Stimulated activated effector memory CD8-positive, alpha-beta T cell treated with anti-CD3 and anti-CD28 coated beads, Interleukin-12 subunit alpha, Interleukin-12 subunit beta, amount 100 ng/mL, for 72 hours (primary cell): Measurements from ENCODE around the gene SPSB4.
"Not testable (repeated sequence)": the region's sequence is repeated elsewhere in the genome, so short reads cannot be mapped to it uniquely, and the experiment has no call there.

ENCODE experiments used
- ATAC-seq: fragments of 150-1000 bp; cut with Tn5 transposase; 2 replicates; pipeline ENCODE4 v1.10.0; 2021
- DNase-seq, 2 donors: peaks; one replicate each; pipeline ENCODE4 v3.0.0; 2021 to 2022; ENCODE audit warnings: low spot score in 2 of 2
- H3K27ac Mint-ChIP-seq: one replicate; pipeline ENCODE4 v1.8.0; 2022; ENCODE audit warnings: mild to moderate bottlenecking, mixed read lengths
- H3K36me3 Mint-ChIP-seq: one replicate; pipeline ENCODE4 v1.8.0; 2022; ENCODE audit warnings: mild to moderate bottlenecking, mixed read lengths
- H3K4me1 Mint-ChIP-seq: one replicate; pipeline ENCODE4 v1.8.0; 2022; ENCODE audit warnings: mixed read lengths
- H3K4me3 Mint-ChIP-seq: one replicate; pipeline ENCODE4 v1.8.0; 2022; ENCODE audit warnings: mild to moderate bottlenecking, mixed read lengths
- H3K9me3 Mint-ChIP-seq: one replicate; pipeline ENCODE4 v1.8.0; 2022; ENCODE audit warnings: mixed read lengths

The SPSB4 gene

GRCh38 chr3:141110322-141110721 is 59.2 kb downstream of the SPSB4 start:
- DNase-seq (no peak), ATAC-seq (no peak)
- no peaks in the 10 kb centered on the region for H3K9me3 Mint-ChIP-seq
- no peaks in the 10 kb centered on the region for H3K36me3 Mint-ChIP-seq
- H3K27ac Mint-ChIP-seq: no peak overlapping the region
- no peaks in the 10 kb centered on the region for H3K4me1 Mint-ChIP-seq
- H3K4me3 Mint-ChIP-seq: no peak overlapping the region

DNA sequence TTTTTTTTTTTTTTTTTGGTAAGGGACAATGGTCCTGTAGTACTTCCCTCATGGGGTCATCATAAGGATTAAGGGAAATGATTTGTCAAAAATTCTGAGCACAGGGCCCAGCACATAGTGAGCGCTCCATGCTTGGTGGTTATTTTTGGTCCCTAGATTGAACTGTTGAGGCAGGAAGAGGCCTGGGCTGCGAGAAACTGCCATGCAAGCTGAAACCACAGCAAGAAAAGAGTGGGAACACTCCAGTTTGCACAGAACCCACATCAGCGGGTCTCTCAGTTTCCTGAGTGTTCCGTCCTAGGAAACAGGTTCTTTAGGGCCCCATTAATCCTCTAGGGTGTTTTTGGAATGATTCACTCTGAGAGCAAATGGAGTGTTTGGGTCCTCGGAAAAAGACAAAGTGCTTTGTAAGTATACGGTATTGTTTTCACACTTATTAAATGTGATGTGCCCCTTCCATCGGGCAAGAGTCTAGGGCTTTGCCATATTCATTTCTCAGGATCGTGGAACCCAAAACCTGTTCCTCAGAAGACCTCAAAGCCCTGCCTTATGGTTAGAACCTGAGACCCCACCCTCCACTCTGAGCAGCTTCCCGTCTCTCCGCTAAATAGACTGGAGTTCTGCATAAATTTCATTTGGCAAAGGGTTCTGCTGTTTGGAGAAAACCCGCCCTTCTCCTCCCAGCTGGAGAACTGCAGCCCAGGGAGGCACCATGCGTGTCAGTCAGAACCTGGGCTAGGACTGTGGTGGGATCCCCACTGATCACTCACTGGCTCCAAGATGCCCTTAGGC is 60.4 kb downstream of the SPSB4 start:
- H3K4me1 Mint-ChIP-seq: no peaks in the 10 kb centered on the region
- no peak overlapping the region for H3K27ac Mint-ChIP-seq
- H3K36me3 Mint-ChIP-seq: no peaks in the 10 kb centered on the region
- H3K4me3 Mint-ChIP-seq: no peak overlapping the region
- ATAC-seq (no peak), DNase-seq (no peak)
- H3K9me3 Mint-ChIP-seq: no peaks in the 10 kb centered on the region

DNA sequence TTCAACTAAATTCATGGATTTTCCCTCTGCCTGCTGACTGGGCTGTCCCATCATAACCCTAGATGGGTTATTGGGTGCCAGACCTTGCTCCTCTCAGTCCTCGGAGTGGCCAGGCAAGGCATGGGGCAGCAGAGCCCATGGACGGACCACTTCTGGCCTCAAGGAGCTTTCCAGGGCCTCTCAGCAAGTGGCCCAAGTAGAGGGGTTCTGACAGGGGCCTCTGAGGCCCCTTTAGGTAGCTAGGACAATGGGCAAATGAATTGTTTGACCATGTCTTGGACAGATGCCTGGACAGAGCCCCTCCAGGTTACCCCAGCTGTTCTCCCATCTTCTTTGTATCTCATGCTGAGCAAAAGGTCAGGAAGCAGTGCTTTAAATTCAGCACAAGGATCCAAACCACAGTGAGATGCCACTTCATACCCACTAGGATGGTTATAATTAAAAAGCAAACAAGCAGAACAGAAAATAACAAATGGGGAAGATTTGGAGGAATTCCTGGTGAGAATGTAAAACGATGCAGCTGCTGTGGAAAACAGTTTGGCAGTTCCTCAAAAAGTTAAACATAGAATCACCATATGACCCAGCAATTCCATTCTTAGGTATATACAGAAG is 61.6 kb downstream of the SPSB4 start:
- no peak for DNase-seq
- ATAC-seq: no peak
- H3K4me1 Mint-ChIP-seq: no peaks in the 10 kb centered on the region
- no peaks in the 10 kb centered on the region for H3K36me3 Mint-ChIP-seq
- H3K9me3 Mint-ChIP-seq: no peaks in the 10 kb centered on the region
- no peak overlapping the region for H3K27ac Mint-ChIP-seq
- no peak overlapping the region for H3K4me3 Mint-ChIP-seq

DNA sequence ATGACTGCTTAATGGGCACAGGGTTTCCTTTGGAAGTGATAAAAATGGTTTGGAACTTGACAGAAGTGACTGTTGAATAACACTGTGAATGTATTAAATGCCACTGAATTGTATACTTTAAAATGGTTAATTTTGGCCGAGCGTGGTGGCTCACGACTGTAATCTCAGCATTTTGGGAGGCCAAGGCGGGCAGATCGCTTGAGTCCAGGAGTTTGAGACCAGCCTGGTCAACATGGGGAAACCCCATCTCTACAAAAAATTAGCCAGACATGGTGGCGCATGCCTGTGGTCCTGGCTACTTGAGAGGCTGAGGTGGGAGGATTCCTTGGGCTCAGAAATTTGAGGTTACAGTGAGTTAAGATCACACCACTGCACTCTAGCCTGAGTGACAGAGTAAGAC is 62.5 kb downstream of the SPSB4 start:
- not testable (repeated sequence) for H3K4me1 Mint-ChIP-seq, ATAC-seq, H3K9me3 Mint-ChIP-seq, DNase-seq, H3K4me3 Mint-ChIP-seq, H3K27ac Mint-ChIP-seq, H3K36me3 Mint-ChIP-seq

GRCh38 chr3:141114179-141114745 is 63.1 kb downstream of the SPSB4 start:
- no peak overlapping the region for H3K27ac Mint-ChIP-seq
- no peak overlapping the region for H3K4me3 Mint-ChIP-seq
- no peaks in the 10 kb centered on the region for H3K4me1 Mint-ChIP-seq
- DNase-seq (no peak), ATAC-seq (no peak)
- H3K9me3 Mint-ChIP-seq: no peaks in the 10 kb centered on the region
- H3K36me3 Mint-ChIP-seq: no peaks in the 10 kb centered on the region

GRCh38 chr3:141114816-141115460 is 63.8 kb downstream of the SPSB4 start:
- no peaks in the 10 kb centered on the region for H3K36me3 Mint-ChIP-seq
- no peak overlapping the region for H3K27ac Mint-ChIP-seq
- DNase-seq (no peak), ATAC-seq (no peak)
- H3K9me3 Mint-ChIP-seq: no peaks in the 10 kb centered on the region
- H3K4me3 Mint-ChIP-seq: no peak overlapping the region
- H3K4me1 Mint-ChIP-seq: no peaks in the 10 kb centered on the region

DNA sequence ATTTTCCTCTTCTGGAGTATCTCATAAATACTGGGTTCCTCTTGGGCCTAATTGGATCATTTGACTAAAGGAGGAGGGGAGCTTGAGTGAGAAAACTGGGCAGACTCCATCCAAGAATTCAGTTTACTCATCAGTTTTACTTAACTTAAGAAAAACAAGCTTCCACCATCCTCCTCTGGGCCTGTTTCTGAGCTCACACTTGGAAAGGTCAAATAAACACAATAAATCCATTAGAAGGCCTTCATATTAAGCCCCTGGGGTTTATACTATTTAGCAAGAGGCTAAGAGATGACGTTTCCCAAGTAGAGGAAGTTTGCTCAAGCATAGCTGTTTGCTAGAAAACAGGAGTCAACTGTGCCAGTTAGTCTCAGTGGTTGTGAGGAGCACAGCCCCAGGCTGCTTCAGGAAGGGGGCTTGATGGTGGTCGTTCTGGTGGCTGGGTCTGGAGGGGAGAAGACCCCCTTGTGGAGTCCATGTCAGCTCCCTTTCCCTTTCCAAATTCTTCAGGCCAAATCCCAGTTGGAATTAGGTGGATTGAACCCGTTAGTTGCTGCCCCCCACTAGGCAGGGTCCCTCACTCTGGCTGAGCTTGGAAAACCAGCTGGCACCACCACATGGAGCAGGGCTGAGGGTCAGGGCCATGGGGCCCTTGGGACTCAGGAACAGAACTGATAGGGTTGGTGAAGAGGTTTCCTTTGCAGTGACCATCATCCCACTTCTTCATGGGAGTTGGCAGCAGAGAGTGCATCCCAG is 64.8 kb downstream of the SPSB4 start:
- Mint-ChIP-seq H3K4me3 (no peak overlapping the region), H3K27ac (no peak overlapping the region), H3K36me3 (no peaks in the 10 kb centered on the region), H3K4me1 (no peaks in the 10 kb centered on the region), H3K9me3 (no peaks in the 10 kb centered on the region)
- ATAC-seq (no peak), DNase-seq (no peak)

DNA sequence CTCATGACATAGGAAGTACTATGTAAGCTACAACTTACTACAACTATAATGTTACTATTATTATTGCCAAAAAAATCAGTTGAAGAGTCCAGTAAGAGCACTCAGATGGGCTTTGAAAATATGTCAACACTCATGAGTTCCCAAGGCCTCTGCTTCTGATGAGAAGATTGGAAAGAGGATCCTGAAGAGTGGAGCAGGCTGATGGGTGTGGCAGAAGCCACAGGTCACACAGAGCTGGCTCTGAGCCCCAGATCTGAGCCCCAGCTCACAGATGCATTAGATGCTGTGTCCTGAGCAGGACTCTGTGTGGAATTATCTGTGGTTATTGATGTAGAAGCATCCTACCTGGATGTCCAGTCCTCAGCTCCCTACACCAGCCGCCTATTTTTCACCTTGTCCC is 65.6 kb downstream of the SPSB4 start:
- H3K4me1 Mint-ChIP-seq: no peaks in the 10 kb centered on the region
- DNase-seq (no peak), ATAC-seq (no peak)
- no peaks in the 10 kb centered on the region for H3K36me3 Mint-ChIP-seq
- no peaks in the 10 kb centered on the region for H3K9me3 Mint-ChIP-seq
- H3K4me3 Mint-ChIP-seq: no peak overlapping the region
- no peak overlapping the region for H3K27ac Mint-ChIP-seq

GRCh38 chr3:141117982-141118381 is 66.8 kb downstream of the SPSB4 start:
- not testable (repeated sequence) for H3K27ac Mint-ChIP-seq, H3K4me3 Mint-ChIP-seq, H3K4me1 Mint-ChIP-seq, H3K9me3 Mint-ChIP-seq, H3K36me3 Mint-ChIP-seq, DNase-seq, ATAC-seq

GRCh38 chr3:141122455-141123030 is 71.4 kb downstream of the SPSB4 start:
- Mint-ChIP-seq H3K4me3 (no peak overlapping the region), H3K9me3 (no peaks in the 10 kb centered on the region), H3K27ac (no peak overlapping the region), H3K36me3 (no peaks in the 10 kb centered on the region), H3K4me1 (no peaks in the 10 kb centered on the region)
- DNase-seq: no peak
- no peak for ATAC-seq

DNA sequence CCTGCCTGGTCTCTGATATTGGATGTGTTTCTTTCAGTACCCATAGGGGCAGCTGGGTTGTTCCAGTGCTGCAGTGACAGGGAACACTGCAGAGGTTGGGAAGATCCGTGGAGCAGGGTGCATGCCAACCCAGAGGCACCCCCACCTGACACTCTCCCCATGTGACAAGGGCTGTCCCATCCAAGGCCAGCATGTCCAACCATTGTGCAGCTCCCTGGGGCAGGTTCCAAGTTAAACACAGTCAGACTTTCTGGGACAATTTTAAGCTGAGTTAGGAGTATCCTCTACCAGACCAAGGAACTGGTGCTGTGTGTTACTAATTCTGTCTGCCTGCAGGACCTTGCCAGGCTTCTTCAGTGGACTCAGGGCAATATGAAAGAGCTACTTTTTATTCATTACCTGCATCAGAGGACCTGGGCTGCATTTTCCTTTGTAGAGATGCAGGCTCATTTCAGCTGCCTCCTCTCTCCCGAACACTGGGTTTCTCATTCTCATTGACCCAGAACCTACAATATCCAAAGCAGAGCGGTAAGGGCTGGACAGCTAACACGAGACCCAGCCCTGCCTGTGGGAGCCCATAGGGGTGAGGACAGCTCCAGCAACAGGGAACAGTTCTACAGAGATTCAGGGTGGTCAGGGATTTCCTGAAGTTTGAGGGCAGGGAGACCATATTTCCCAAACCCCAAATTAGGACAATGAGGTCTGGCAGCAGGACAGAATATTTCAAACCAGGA is 72.7 kb downstream of the SPSB4 start:
- H3K9me3 Mint-ChIP-seq: no peaks in the 10 kb centered on the region
- no peaks in the 10 kb centered on the region for H3K4me1 Mint-ChIP-seq
- H3K4me3 Mint-ChIP-seq: no peak overlapping the region
- DNase-seq: no peak
- no peak for ATAC-seq
- no peak overlapping the region for H3K27ac Mint-ChIP-seq
- no peaks in the 10 kb centered on the region for H3K36me3 Mint-ChIP-seq

- no peaks in the 10 kb centered on the region for H3K4me1 Mint-ChIP-seq
- no peak overlapping the region for H3K4me3 Mint-ChIP-seq
- ATAC-seq (no peak), DNase-seq (no peak)
- no peak overlapping the region for H3K27ac Mint-ChIP-seq
- H3K9me3 Mint-ChIP-seq: no peaks in the 10 kb centered on the region
- no peaks in the 10 kb centered on the region for H3K36me3 Mint-ChIP-seq
These were observed 73.6 kb downstream of the SPSB4 start for GRCh38 chr3:141124715-141125114.

GRCh38 chr3:141125351-141125750 is 74.2 kb downstream of the SPSB4 start:
- H3K27ac Mint-ChIP-seq: no peak overlapping the region
- H3K36me3 Mint-ChIP-seq: no peaks in the 10 kb centered on the region
- no peak for ATAC-seq
- H3K9me3 Mint-ChIP-seq: no peaks in the 10 kb centered on the region
- no peaks in the 10 kb centered on the region for H3K4me1 Mint-ChIP-seq
- DNase-seq: no peak
- H3K4me3 Mint-ChIP-seq: no peak overlapping the region

- H3K9me3 Mint-ChIP-seq: no peaks in the 10 kb centered on the region
- no peaks in the 10 kb centered on the region for H3K36me3 Mint-ChIP-seq
- H3K27ac Mint-ChIP-seq: no peak overlapping the region
- no peaks in the 10 kb centered on the region for H3K4me1 Mint-ChIP-seq
- DNase-seq: no peak
- no peak overlapping the region for H3K4me3 Mint-ChIP-seq
- ATAC-seq: no peak
These were observed 75.7 kb downstream of the SPSB4 start for GRCh38 chr3:141126661-141127343.
